GM23338 (cell line): Measurements from ENCODE around the gene ANAPC4. TPM values are rescaled to one million over a fixed set of nuclear protein-coding genes. Genes with fewer than 3 reads are reported as not detected.

Experiments used
- ATAC-seq: fragments of 200-7000 bp; cut with Tn5 transposase; 3 replicates; pipeline ENCODE4 v1.9.1; 2020
- DNase-seq: peaks from one replicate; pipeline ENCODE4 v3.0.0-alpha.2; 2015; ENCODE audit warnings: low spot score
- H2AFZ ChIP-seq: fragments of 200-600 bp; sonication (generic); 2 replicates; pipeline ENCODE4 v1.8.0; 2016; ENCODE audit warnings: antibody characterized with exemption, mild to moderate bottlenecking, moderate library complexity
- H3F3A ChIP-seq: fragments of 200-600 bp; sonication (generic); replicated peaks from 2 replicates; pipeline ENCODE4 v1.8.0; 2017; ENCODE audit warnings: antibody characterized with exemption, mixed run types, low read depth
- H3K27ac ChIP-seq: fragments of 200-600 bp; sonication (generic); 2 replicates; pipeline ENCODE4 v1.6.1; 2016; ENCODE audit warnings: low read depth
- H3K27me3 ChIP-seq: fragments of 200-600 bp; sonication (generic); 2 replicates; pipeline ENCODE4 v1.8.0; 2016; ENCODE audit warnings: mild to moderate bottlenecking, mixed run types, moderate library complexity; ENCODE audit not compliant: insufficient read depth
- H3K36me3 ChIP-seq: fragments of 200-600 bp; sonication (generic); 2 replicates; pipeline ENCODE4 v1.8.0; 2016; ENCODE audit warnings: mild to moderate bottlenecking; ENCODE audit not compliant: insufficient read depth
- H3K4me1 ChIP-seq: fragments of 200-600 bp; sonication (generic); 2 replicates; pipeline ENCODE4 v1.8.0; 2016; ENCODE audit warnings: mild to moderate bottlenecking, moderate library complexity; ENCODE audit not compliant: insufficient read depth
- H3K4me2 ChIP-seq: fragments of 200-600 bp; sonication (generic); 2 replicates; pipeline ENCODE4 v1.7.1; 2017; ENCODE audit warnings: mixed run types
- H3K4me3 ChIP-seq: fragments of 200-600 bp; sonication (generic); 2 replicates; pipeline ENCODE4 v1.6.1; 2016; ENCODE audit warnings: mixed run types
- H3K79me2 ChIP-seq: fragments of 200-600 bp; sonication (generic); replicated peaks from 2 replicates; pipeline ENCODE4 v1.8.0; 2017; ENCODE audit warnings: mild to moderate bottlenecking; ENCODE audit not compliant: insufficient read depth
- H3K9me2 ChIP-seq: fragments of 200-600 bp; sonication (generic); 2 replicates; pipeline ENCODE4 v1.8.0; 2017; ENCODE audit not compliant: insufficient read depth
- H4K20me1 ChIP-seq: fragments of 200-600 bp; sonication (generic); replicated peaks from 2 replicates; pipeline ENCODE4 v1.8.0; 2017; ENCODE audit warnings: mild to moderate bottlenecking; ENCODE audit not compliant: insufficient read depth
- H3K27ac Mint-ChIP-seq: 2 replicates; pipeline ENCODE4 v1.8.0; 2020; ENCODE audit warnings: inconsistent platforms, mild to moderate bottlenecking, moderate library complexity, mixed read lengths
- H3K27me3 Mint-ChIP-seq: 3 replicates; pipeline ENCODE4 v1.8.0; 2022; ENCODE audit warnings: low read depth, mild to moderate bottlenecking, moderate library complexity, mixed read lengths, inconsistent platforms; ENCODE audit not compliant: insufficient read depth, poor library complexity
- H3K36me3 Mint-ChIP-seq: 3 replicates; pipeline ENCODE4 v1.8.0; 2021; ENCODE audit warnings: low read depth, mild to moderate bottlenecking, inconsistent platforms, moderate library complexity, mixed read lengths
- H3K4me1 Mint-ChIP-seq: 3 replicates; pipeline ENCODE4 v1.8.0; 2020; ENCODE audit warnings: mild to moderate bottlenecking, inconsistent platforms, mixed read lengths
- H3K4me3 Mint-ChIP-seq: 3 replicates; pipeline ENCODE4 v1.8.0; 2021; ENCODE audit warnings: moderate library complexity, mild to moderate bottlenecking, inconsistent platforms, mixed read lengths
- H3K9me3 Mint-ChIP-seq: 3 replicates; pipeline ENCODE4 v1.8.0; 2020; ENCODE audit warnings: moderate library complexity, mild to moderate bottlenecking, inconsistent platforms, mixed read lengths
- CREB1 ChIP-seq: fragments of 250-450 bp; sonication (Bioruptor Pico); IDR thresholded peaks from 2 replicates; pipeline ENCODE4 v1.5.0; 2020; ENCODE audit warnings: low read depth, mild to moderate bottlenecking, moderate library complexity
- CTCF ChIP-seq, 2 experiments: fragments of 200-600 bp in 1 of 2; sonication (generic) in 1 of 2; conservative IDR thresholded peaks; 2 replicates each; pipeline versions ENCODE4 v1.5.1 to v1.6.1; 2016 to 2017; ENCODE audit warnings: antibody characterized with exemption in 2 of 2, low read depth in 2 of 2, mild to moderate bottlenecking in 2 of 2, moderate library complexity in 1 of 2
- EZH2 ChIP-seq: fragments of 200-600 bp; sonication (generic); IDR thresholded peaks from one replicate; pipeline ENCODE4 v1.8.0; 2017; ENCODE audit warnings: antibody characterized with exemption, mild to moderate bottlenecking, low read depth; ENCODE audit not compliant: unreplicated experiment
- EZH2phosphoT487 ChIP-seq: fragments of 200-600 bp; sonication (generic); IDR thresholded peaks from one replicate; pipeline ENCODE4 v1.8.1; 2018; ENCODE audit warnings: antibody characterized with exemption; ENCODE audit not compliant: unreplicated experiment
- JUNB ChIP-seq: IDR thresholded peaks from one replicate; pipeline ENCODE4 v1.6.1; 2016; ENCODE audit warnings: antibody characterized with exemption; ENCODE audit not compliant: unreplicated experiment
- POLR2AphosphoS5 ChIP-seq: IDR thresholded peaks from 2 replicates; pipeline ENCODE4 v1.6.1; 2016; ENCODE audit warnings: antibody characterized with exemption, low read depth
- STAT1 ChIP-seq: IDR thresholded peaks from one replicate; pipeline ENCODE4 v1.6.1; 2016; ENCODE audit warnings: antibody characterized with exemption; ENCODE audit not compliant: unreplicated experiment
- ZNF114 ChIP-seq: fragments of 250-450 bp; sonication (Bioruptor Pico); IDR thresholded peaks from 2 replicates; pipeline ENCODE4 v1.5.0; 2020; ENCODE audit warnings: mild to moderate bottlenecking, moderate library complexity
- ZNF331 ChIP-seq: fragments of 250-450 bp; sonication (Bioruptor Pico); IDR thresholded peaks from 2 replicates; pipeline ENCODE4 v1.5.0; 2020; ENCODE audit warnings: low read depth, mild to moderate bottlenecking, moderate library complexity
- polyA plus RNA-seq: library from polyadenylated mRNA; unstranded; fragments of >200 nt; fragmentation: Nextera tagmentation; extraction: Ambion mirVana; gene quantifications from 2 replicates; pipeline ENCODE4 v1.2.1, GENCODE V29; 2016
- total RNA-seq: library from RNA; depleted of rRNA; stranded (reverse); fragments of >200 nt; shearing (Covaris generic); gene quantifications from 2 replicates; pipeline ENCODE4 v1.2.3, GENCODE V29; 2014
- TF ChIP-seq, protein P1 (sequence below): fragments of 250-450 bp; sonication (Bioruptor Pico); IDR thresholded peaks from 2 replicates; pipeline ENCODE4 v1.5.0; 2020; ENCODE audit warnings: mild to moderate bottlenecking, moderate library complexity
- TF ChIP-seq, protein P2 (sequence below): IDR thresholded peaks from 2 replicates; pipeline ENCODE4 v1.6.1; 2016; ENCODE audit warnings: antibody characterized with exemption

ANAPC4 gene
- total and polyA plus RNA-seq, 2 experiments from 2014 or later = 34.3 to 46.2 TPM

DNA sequence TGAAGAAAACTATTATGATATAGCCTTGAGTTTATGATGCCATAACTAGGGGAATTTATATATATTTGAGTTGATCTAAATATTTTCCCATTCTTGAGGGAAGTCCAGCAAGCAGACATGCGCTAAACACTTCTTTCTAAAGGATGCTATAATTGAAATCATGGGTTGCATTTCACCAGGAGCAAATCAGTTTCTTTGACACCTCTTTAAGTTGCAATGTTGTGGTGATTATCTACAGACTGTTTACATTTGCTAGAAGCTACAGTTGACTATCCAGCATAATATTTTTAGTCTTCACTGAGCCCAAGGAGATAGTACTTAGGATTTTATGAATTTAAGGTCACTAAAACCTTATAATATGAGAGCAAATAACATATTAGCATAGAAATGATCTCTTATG is 43.9 kb downstream of the ANAPC4 start (continued):
- TF ChIP-seq, protein P1, sequence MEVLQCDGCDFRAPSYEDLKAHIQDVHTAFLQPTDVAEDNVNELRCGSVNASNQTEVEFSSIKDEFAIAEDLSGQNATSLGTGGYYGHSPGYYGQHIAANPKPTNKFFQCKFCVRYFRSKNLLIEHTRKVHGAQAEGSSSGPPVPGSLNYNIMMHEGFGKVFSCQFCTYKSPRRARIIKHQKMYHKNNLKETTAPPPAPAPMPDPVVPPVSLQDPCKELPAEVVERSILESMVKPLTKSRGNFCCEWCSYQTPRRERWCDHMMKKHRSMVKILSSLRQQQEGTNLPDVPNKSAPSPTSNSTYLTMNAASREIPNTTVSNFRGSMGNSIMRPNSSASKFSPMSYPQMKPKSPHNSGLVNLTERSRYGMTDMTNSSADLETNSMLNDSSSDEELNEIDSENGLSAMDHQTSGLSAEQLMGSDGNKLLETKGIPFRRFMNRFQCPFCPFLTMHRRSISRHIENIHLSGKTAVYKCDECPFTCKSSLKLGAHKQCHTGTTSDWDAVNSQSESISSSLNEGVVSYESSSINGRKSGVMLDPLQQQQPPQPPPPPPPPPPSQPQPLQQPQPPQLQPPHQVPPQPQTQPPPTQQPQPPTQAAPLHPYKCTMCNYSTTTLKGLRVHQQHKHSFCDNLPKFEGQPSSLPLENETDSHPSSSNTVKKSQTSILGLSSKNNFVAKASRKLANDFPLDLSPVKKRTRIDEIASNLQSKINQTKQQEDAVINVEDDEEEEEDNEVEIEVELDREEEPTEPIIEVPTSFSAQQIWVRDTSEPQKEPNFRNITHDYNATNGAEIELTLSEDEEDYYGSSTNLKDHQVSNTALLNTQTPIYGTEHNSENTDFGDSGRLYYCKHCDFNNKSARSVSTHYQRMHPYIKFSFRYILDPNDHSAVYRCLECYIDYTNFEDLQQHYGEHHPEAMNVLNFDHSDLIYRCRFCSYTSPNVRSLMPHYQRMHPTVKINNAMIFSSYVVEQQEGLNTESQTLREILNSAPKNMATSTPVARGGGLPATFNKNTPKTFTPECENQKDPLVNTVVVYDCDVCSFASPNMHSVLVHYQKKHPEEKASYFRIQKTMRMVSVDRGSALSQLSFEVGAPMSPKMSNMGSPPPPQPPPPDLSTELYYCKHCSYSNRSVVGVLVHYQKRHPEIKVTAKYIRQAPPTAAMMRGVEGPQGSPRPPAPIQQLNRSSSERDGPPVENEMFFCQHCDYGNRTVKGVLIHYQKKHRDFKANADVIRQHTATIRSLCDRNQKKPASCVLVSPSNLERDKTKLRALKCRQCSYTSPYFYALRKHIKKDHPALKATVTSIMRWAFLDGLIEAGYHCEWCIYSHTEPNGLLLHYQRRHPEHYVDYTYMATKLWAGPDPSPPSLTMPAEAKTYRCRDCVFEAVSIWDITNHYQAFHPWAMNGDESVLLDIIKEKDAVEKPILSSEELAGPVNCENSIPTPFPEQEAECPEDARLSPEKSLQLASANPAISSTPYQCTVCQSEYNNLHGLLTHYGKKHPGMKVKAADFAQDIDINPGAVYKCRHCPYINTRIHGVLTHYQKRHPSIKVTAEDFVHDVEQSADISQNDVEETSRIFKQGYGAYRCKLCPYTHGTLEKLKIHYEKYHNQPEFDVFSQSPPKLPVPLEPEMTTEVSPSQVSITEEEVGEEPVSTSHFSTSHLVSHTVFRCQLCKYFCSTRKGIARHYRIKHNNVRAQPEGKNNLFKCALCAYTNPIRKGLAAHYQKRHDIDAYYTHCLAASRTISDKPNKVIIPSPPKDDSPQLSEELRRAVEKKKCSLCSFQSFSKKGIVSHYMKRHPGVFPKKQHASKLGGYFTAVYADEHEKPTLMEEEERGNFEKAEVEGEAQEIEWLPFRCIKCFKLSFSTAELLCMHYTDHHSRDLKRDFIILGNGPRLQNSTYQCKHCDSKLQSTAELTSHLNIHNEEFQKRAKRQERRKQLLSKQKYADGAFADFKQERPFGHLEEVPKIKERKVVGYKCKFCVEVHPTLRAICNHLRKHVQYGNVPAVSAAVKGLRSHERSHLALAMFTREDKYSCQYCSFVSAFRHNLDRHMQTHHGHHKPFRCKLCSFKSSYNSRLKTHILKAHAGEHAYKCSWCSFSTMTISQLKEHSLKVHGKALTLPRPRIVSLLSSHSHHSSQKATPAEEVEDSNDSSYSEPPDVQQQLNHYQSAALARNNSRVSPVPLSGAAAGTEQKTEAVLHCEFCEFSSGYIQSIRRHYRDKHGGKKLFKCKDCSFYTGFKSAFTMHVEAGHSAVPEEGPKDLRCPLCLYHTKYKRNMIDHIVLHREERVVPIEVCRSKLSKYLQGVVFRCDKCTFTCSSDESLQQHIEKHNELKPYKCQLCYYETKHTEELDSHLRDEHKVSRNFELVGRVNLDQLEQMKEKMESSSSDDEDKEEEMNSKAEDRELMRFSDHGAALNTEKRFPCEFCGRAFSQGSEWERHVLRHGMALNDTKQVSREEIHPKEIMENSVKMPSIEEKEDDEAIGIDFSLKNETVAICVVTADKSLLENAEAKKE (CRISPR knock-in tag) = no peak
- no peak for TF ChIP-seq EZH2
- no peak for TF ChIP-seq EZH2phosphoT487
- no peak for TF ChIP-seq JUNB
- TF ChIP-seq STAT1 = no peak
- TF ChIP-seq POLR2AphosphoS5 = no peak
- TF ChIP-seq, protein P2, sequence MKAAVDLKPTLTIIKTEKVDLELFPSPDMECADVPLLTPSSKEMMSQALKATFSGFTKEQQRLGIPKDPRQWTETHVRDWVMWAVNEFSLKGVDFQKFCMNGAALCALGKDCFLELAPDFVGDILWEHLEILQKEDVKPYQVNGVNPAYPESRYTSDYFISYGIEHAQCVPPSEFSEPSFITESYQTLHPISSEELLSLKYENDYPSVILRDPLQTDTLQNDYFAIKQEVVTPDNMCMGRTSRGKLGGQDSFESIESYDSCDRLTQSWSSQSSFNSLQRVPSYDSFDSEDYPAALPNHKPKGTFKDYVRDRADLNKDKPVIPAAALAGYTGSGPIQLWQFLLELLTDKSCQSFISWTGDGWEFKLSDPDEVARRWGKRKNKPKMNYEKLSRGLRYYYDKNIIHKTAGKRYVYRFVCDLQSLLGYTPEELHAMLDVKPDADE = no peak
- TF ChIP-seq CREB1 (CRISPR knock-in tag) = no peak

- DNase-seq (no peak), ATAC-seq (no peak)
- no peaks in the 10 kb centered on the region for H3K79me2 ChIP-seq
- Mint-ChIP-seq H3K27me3 (peaks cover 7% of the 10 kb centered on the region), H3K27ac (no peak overlapping the region), H3K4me3 (no peak overlapping the region), H3K36me3 (peaks cover 7% of the 10 kb centered on the region; the same call in 2 of the 3 replicates), H3K4me1 (no peaks in the 10 kb centered on the region), H3K9me3 (no peaks in the 10 kb centered on the region)
- H3K9me2 ChIP-seq = no peaks in the 10 kb centered on the region
- no peaks in the 10 kb centered on the region for H3F3A ChIP-seq
- H3K27ac ChIP-seq = no peak overlapping the region
- no peak overlapping the region for H3K4me3 ChIP-seq
- H4K20me1 ChIP-seq = no peaks in the 10 kb centered on the region; the same call in 1 of the 2 replicates
- H3K4me2 ChIP-seq = no peak overlapping the region
- no peaks in the 10 kb centered on the region for H3K4me1 ChIP-seq
- H3K36me3 ChIP-seq = peaks cover 14% of the 10 kb centered on the region; the same call in 1 of the 2 replicates
- no peak overlapping the region for H2AFZ ChIP-seq
- H3K27me3 ChIP-seq = no peaks in the 10 kb centered on the region
- no peak for TF ChIP-seq STAT1
- TF ChIP-seq, protein P2 = no peak
- no peak for TF ChIP-seq ZNF114 (CRISPR knock-in tag)
- TF ChIP-seq ZNF331 (CRISPR knock-in tag) = no peak
- no peak for TF ChIP-seq CTCF (conservative IDR thresholded peaks at IDR 0.05; ENCODE audit: low read depth in 2 of 2)
These were observed 44.9 kb downstream of the ANAPC4 start for GRCh38 chr4:25421816-25422525.
